ENCODE data around the gene MACROD2. TPM values are rescaled to one million over a fixed set of nuclear protein-coding genes. Genes with fewer than 3 reads are reported as not detected.

MACROD2 gene
- total and polyA plus RNA-seq, 2 experiments from 2014 or later: 2.8 to 4.3 TPM

DNA sequence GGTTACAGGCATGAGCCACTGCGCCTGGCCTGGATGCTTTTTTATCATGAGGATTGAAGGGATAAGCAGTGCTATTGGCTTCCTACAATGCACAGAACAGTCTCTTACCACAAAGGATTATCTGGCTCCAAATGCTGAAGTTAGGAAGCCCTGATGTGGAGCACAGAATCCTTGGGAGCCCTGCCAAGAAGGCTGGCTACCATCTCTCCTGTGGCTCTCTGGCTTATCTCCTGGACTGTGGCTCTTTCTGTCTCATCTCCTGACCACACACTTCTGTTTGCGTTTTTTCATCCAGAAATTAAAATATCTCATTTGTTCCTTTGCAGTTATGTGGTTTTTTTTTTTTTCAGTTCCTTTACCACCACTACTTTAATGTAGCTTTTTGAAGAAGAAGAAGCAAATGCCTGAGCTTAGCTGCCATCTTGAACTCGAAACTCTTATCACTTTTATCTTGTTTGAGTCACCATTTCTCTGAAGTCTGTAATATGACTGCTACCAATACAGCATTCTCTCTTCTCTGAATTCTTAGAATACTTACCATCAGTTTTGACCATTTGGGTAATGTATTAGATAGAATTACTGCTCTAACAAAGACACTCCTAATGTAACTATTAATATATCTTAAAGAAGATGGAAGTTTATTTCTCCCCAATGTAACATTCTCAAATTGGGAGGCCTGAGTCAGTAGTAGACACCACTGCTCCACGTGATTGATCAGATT is 1533.2 kb downstream of the MACROD2 start:
- TF ChIP-seq EZH2 (IDR thresholded peaks at IDR 0.05; ENCODE audit: low read depth, unreplicated experiment): no peak
- TF ChIP-seq ZNF331 (CRISPR knock-in tag; IDR thresholded peaks at IDR 0.05; ENCODE audit: low read depth): no peak
- TF ChIP-seq ZNF114 (CRISPR knock-in tag; IDR thresholded peaks at IDR 0.05): no peak
- TF ChIP-seq EZH2phosphoT487 (IDR thresholded peaks at IDR 0.05; ENCODE audit: unreplicated experiment): no peak
- no peak for TF ChIP-seq CREB1 (CRISPR knock-in tag; IDR thresholded peaks at IDR 0.05; ENCODE audit: low read depth)
- TF ChIP-seq, protein P1, sequence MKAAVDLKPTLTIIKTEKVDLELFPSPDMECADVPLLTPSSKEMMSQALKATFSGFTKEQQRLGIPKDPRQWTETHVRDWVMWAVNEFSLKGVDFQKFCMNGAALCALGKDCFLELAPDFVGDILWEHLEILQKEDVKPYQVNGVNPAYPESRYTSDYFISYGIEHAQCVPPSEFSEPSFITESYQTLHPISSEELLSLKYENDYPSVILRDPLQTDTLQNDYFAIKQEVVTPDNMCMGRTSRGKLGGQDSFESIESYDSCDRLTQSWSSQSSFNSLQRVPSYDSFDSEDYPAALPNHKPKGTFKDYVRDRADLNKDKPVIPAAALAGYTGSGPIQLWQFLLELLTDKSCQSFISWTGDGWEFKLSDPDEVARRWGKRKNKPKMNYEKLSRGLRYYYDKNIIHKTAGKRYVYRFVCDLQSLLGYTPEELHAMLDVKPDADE (IDR thresholded peaks at IDR 0.05): no peak
- TF ChIP-seq NANOG (IDR thresholded peaks at IDR 0.05; ENCODE audit: borderline replicate concordance): no peak
- TF ChIP-seq POLR2AphosphoS5 (IDR thresholded peaks at IDR 0.05; ENCODE audit: low read depth): no peak
- TF ChIP-seq, protein P2, sequence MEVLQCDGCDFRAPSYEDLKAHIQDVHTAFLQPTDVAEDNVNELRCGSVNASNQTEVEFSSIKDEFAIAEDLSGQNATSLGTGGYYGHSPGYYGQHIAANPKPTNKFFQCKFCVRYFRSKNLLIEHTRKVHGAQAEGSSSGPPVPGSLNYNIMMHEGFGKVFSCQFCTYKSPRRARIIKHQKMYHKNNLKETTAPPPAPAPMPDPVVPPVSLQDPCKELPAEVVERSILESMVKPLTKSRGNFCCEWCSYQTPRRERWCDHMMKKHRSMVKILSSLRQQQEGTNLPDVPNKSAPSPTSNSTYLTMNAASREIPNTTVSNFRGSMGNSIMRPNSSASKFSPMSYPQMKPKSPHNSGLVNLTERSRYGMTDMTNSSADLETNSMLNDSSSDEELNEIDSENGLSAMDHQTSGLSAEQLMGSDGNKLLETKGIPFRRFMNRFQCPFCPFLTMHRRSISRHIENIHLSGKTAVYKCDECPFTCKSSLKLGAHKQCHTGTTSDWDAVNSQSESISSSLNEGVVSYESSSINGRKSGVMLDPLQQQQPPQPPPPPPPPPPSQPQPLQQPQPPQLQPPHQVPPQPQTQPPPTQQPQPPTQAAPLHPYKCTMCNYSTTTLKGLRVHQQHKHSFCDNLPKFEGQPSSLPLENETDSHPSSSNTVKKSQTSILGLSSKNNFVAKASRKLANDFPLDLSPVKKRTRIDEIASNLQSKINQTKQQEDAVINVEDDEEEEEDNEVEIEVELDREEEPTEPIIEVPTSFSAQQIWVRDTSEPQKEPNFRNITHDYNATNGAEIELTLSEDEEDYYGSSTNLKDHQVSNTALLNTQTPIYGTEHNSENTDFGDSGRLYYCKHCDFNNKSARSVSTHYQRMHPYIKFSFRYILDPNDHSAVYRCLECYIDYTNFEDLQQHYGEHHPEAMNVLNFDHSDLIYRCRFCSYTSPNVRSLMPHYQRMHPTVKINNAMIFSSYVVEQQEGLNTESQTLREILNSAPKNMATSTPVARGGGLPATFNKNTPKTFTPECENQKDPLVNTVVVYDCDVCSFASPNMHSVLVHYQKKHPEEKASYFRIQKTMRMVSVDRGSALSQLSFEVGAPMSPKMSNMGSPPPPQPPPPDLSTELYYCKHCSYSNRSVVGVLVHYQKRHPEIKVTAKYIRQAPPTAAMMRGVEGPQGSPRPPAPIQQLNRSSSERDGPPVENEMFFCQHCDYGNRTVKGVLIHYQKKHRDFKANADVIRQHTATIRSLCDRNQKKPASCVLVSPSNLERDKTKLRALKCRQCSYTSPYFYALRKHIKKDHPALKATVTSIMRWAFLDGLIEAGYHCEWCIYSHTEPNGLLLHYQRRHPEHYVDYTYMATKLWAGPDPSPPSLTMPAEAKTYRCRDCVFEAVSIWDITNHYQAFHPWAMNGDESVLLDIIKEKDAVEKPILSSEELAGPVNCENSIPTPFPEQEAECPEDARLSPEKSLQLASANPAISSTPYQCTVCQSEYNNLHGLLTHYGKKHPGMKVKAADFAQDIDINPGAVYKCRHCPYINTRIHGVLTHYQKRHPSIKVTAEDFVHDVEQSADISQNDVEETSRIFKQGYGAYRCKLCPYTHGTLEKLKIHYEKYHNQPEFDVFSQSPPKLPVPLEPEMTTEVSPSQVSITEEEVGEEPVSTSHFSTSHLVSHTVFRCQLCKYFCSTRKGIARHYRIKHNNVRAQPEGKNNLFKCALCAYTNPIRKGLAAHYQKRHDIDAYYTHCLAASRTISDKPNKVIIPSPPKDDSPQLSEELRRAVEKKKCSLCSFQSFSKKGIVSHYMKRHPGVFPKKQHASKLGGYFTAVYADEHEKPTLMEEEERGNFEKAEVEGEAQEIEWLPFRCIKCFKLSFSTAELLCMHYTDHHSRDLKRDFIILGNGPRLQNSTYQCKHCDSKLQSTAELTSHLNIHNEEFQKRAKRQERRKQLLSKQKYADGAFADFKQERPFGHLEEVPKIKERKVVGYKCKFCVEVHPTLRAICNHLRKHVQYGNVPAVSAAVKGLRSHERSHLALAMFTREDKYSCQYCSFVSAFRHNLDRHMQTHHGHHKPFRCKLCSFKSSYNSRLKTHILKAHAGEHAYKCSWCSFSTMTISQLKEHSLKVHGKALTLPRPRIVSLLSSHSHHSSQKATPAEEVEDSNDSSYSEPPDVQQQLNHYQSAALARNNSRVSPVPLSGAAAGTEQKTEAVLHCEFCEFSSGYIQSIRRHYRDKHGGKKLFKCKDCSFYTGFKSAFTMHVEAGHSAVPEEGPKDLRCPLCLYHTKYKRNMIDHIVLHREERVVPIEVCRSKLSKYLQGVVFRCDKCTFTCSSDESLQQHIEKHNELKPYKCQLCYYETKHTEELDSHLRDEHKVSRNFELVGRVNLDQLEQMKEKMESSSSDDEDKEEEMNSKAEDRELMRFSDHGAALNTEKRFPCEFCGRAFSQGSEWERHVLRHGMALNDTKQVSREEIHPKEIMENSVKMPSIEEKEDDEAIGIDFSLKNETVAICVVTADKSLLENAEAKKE (CRISPR knock-in tag; IDR thresholded peaks at IDR 0.05): no peak
- no peak for TF ChIP-seq STAT1 (IDR thresholded peaks at IDR 0.05; ENCODE audit: unreplicated experiment)
- TF ChIP-seq, protein P3, sequence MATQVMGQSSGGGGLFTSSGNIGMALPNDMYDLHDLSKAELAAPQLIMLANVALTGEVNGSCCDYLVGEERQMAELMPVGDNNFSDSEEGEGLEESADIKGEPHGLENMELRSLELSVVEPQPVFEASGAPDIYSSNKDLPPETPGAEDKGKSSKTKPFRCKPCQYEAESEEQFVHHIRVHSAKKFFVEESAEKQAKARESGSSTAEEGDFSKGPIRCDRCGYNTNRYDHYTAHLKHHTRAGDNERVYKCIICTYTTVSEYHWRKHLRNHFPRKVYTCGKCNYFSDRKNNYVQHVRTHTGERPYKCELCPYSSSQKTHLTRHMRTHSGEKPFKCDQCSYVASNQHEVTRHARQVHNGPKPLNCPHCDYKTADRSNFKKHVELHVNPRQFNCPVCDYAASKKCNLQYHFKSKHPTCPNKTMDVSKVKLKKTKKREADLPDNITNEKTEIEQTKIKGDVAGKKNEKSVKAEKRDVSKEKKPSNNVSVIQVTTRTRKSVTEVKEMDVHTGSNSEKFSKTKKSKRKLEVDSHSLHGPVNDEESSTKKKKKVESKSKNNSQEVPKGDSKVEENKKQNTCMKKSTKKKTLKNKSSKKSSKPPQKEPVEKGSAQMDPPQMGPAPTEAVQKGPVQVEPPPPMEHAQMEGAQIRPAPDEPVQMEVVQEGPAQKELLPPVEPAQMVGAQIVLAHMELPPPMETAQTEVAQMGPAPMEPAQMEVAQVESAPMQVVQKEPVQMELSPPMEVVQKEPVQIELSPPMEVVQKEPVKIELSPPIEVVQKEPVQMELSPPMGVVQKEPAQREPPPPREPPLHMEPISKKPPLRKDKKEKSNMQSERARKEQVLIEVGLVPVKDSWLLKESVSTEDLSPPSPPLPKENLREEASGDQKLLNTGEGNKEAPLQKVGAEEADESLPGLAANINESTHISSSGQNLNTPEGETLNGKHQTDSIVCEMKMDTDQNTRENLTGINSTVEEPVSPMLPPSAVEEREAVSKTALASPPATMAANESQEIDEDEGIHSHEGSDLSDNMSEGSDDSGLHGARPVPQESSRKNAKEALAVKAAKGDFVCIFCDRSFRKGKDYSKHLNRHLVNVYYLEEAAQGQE (IDR thresholded peaks at IDR 0.05; ENCODE audit: unreplicated experiment): no peak
- TF ChIP-seq, protein P4, sequence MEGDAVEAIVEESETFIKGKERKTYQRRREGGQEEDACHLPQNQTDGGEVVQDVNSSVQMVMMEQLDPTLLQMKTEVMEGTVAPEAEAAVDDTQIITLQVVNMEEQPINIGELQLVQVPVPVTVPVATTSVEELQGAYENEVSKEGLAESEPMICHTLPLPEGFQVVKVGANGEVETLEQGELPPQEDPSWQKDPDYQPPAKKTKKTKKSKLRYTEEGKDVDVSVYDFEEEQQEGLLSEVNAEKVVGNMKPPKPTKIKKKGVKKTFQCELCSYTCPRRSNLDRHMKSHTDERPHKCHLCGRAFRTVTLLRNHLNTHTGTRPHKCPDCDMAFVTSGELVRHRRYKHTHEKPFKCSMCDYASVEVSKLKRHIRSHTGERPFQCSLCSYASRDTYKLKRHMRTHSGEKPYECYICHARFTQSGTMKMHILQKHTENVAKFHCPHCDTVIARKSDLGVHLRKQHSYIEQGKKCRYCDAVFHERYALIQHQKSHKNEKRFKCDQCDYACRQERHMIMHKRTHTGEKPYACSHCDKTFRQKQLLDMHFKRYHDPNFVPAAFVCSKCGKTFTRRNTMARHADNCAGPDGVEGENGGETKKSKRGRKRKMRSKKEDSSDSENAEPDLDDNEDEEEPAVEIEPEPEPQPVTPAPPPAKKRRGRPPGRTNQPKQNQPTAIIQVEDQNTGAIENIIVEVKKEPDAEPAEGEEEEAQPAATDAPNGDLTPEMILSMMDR (conservative IDR thresholded peaks at IDR 0.05; ENCODE audit: low read depth in 2 of 2): no peak
- no peak for TF ChIP-seq JUNB (IDR thresholded peaks at IDR 0.05; ENCODE audit: unreplicated experiment)
- Mint-ChIP-seq H3K9me3 (no peaks in the 10 kb centered on the region), H3K4me3 (no peak overlapping the region), H3K27me3 (ENCODE audit: insufficient read depth, low read depth, poor library complexity) (no peaks in the 10 kb centered on the region), H3K4me1 (no peaks in the 10 kb centered on the region), H3K36me3 (ENCODE audit: low read depth) (no peaks in the 10 kb centered on the region), H3K27ac (no peak overlapping the region)
- Histone ChIP-seq H3K36me3 (ENCODE audit: insufficient read depth) (no peaks in the 10 kb centered on the region), H3K4me1 (ENCODE audit: insufficient read depth) (no peaks in the 10 kb centered on the region), H3K4me3 (no peak overlapping the region), H3K9me2 (ENCODE audit: insufficient read depth) (peaks cover 3% of the 10 kb centered on the region; the same call in 1 of the 2 replicates), H3F3A (replicated peaks; ENCODE audit: low read depth) (no peaks in the 10 kb centered on the region), H3K27ac (ENCODE audit: low read depth) (no peak overlapping the region), H2AFZ (no peak overlapping the region), H3K4me2 (no peak overlapping the region), H4K20me1 (replicated peaks; ENCODE audit: insufficient read depth) (no peaks in the 10 kb centered on the region), H3K79me2 (replicated peaks; ENCODE audit: insufficient read depth) (no peaks in the 10 kb centered on the region), H3K27me3 (ENCODE audit: insufficient read depth) (no peaks in the 10 kb centered on the region)
- DNase-seq (ENCODE audit: low spot score) (no peak), ATAC-seq (no peak)

All from GM23338 (cell line).